ENCODE data around the gene CCDC40.
"Not testable (repeated sequence)": the region's sequence is repeated elsewhere in the genome, so short reads cannot be mapped to it uniquely, and the experiment has no call there.

The CCDC40 gene

DNA sequence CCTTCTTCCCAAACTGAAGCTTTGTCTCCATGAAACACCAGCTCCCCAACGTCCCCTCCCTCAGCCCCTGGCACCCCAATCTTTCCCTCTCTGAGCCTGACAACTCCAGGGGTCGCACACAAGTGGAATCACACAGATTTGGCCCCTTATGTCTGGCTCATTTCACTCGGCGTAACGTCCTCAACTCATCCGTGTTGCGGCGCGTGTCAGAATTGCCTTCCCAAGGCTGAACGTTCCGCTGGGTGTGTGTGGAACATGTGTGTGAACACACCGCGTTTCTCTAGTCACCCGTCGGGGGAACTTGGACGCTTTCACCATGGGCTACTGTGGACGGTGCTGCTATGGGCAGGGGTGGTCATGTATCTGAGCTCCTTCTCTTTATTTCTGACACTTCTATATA, 45.7 kb upstream of the CCDC40 start:
- TF ChIP-seq, protein P1, sequence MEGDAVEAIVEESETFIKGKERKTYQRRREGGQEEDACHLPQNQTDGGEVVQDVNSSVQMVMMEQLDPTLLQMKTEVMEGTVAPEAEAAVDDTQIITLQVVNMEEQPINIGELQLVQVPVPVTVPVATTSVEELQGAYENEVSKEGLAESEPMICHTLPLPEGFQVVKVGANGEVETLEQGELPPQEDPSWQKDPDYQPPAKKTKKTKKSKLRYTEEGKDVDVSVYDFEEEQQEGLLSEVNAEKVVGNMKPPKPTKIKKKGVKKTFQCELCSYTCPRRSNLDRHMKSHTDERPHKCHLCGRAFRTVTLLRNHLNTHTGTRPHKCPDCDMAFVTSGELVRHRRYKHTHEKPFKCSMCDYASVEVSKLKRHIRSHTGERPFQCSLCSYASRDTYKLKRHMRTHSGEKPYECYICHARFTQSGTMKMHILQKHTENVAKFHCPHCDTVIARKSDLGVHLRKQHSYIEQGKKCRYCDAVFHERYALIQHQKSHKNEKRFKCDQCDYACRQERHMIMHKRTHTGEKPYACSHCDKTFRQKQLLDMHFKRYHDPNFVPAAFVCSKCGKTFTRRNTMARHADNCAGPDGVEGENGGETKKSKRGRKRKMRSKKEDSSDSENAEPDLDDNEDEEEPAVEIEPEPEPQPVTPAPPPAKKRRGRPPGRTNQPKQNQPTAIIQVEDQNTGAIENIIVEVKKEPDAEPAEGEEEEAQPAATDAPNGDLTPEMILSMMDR (IDR thresholded peaks at IDR 0.05; ENCODE audit: borderline replicate concordance, insufficient read depth, low read depth, low read length), result no peak
- H3K4me3 ChIP-seq (ENCODE audit: low read depth, low read length), result no peak overlapping the region

GRCh38 chr17:79991140-79991923, 45.1 kb upstream of the CCDC40 start:
- TF ChIP-seq, protein P1 (IDR thresholded peaks at IDR 0.05; ENCODE audit: borderline replicate concordance, insufficient read depth, low read depth, low read length), result peak; percentile 26; the same call in 1 of the 2 replicates
- no peak overlapping the region for H3K4me3 ChIP-seq (ENCODE audit: low read depth, low read length)

DNA sequence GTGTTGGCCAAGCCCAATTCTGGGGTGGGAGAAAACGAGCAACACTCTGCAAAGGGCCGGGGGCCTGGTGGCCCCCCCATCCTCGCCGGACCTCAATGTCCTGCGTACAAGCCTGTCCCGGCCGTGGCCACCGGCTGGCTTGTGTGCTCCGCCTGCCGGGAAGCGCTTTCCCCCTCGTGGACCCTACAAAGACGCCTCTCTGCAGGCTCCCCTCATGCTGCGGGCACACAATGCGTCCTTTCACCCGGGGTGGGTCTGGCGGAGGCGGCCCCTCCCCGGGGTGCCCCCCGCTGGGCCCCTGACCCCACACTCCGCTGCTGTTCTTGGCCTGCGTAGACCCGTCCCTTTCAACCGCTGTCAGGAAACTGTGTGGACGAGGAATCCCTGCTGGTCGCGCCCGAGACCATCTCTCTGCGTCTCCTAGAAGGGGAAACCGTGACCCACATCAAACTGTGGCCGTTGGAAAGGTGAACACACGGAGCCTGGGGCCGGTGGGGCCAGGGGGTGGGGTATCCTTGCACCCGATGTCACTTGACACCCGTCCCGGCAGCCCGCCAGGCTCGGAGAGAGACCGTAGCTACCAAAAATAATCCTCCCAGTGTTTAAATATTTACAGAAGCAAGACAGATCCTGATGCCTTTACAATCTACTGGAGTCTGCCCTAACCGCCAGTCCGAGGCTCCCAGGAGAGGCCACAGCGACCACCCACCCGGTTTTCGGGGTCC, 44.4 kb upstream of the CCDC40 start:
- no peak overlapping the region for H3K4me3 ChIP-seq (ENCODE audit: low read depth, low read length)
- TF ChIP-seq, protein P1 (IDR thresholded peaks at IDR 0.05; ENCODE audit: borderline replicate concordance, insufficient read depth, low read depth, low read length), result no peak

DNA sequence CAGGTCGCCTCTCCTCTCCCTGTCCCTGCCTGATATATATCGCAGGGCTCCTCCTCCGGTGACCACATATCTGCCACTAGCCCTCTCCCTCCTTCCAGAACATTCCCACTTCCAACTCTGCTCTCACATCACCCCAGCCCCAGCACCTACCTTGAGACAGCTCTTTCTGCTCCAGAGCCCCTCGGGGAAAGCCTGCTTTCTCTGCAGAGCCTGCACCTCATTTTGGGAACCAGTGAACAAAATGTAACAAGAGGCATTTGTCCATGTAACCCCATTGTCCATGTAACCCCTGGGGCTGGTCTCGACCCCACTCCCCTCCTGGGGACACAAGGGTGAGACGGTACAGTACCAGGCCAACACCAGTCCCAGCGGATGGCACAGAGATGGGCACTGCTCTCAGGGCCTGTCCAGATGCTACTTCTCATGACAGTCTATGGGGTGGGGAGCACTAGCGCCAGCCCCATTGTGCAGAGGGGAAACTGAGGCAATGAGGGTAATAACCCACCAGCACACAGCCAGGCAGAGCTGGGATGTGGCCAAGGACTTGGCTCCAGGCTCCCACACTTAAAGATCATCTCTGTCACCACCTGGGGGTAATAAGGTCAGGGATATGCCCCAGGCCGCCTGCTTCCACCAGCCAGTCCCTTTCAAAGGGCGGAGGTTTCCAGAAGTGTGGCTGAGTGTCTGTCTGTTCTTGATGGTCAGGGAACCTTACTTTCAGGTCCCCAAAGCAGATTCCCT, 43.6 kb upstream of the CCDC40 start:
- TF ChIP-seq, protein P1 (IDR thresholded peaks at IDR 0.05; ENCODE audit: borderline replicate concordance, insufficient read depth, low read depth, low read length), result no peak
- H3K4me3 ChIP-seq (ENCODE audit: low read depth, low read length), result no peak overlapping the region

DNA sequence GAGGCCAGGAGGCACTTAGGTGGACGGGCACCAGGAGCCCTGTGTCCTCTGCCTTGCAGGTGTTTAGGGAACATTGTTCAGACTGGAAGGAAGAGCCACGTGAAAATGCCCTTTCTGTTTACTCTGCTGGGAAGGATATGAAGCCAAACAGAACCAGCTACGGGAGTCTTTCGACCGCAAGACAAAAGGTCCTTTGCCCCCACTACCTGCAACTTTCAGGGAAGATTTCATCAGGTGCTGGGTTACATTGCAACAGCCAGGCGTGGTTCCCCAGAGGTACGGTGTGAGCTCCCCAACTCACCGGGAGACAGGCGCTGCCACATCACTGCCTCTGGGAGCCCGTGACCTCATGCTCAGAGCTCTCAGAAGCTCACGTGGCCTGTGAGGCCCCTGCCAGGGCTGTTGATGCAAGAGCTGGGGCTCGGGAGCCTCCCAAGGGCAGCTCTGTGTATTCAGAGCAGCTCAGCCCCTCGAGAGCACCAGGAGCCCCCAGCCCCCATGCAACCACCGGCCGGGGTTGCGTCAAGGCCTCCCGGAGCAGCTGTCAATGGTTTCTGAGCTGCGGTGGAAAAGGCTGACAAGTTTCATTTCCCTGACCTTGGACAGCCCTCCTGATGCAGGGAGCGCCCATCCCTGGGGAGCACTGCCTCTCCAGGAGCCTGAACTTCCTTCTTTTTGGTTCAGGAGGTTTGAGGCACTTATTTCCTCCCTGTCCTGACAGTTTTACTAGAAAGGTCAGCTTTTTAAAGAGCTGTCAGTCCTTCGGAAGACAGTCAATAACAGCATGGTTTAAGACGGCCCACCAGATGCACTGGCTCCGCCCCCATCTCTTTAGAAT, 42.8 kb upstream of the CCDC40 start:
- no peak overlapping the region for H3K4me3 ChIP-seq (ENCODE audit: low read depth, low read length)
- TF ChIP-seq, protein P1 (IDR thresholded peaks at IDR 0.05; ENCODE audit: borderline replicate concordance, insufficient read depth, low read depth, low read length), result no peak

GRCh38 chr17:79994228-79994569, 42.2 kb upstream of the CCDC40 start:
- not testable (repeated sequence) for H3K4me3 ChIP-seq (ENCODE audit: low read depth, low read length)

- TF ChIP-seq, protein P1 (IDR thresholded peaks at IDR 0.05; ENCODE audit: borderline replicate concordance, insufficient read depth, low read depth, low read length), result no peak
Measured at GRCh38 chr17:79994602-79995001, 41.8 kb upstream of the CCDC40 start.

More at GRCh38 chr17:79994602-79995001, 41.8 kb upstream of the CCDC40 start:
- H3K4me3 ChIP-seq (ENCODE audit: low read depth, low read length), result no peak overlapping the region

Measured in GM12875 (cell line).